D721Med (cell line): Measurements from ENCODE around the gene CCDC167.

Experiments
- DNase-seq: peaks from one replicate; pipeline ENCODE4 v3.0.0; 2011; ENCODE audit warnings: low spot score; ENCODE audit not compliant: insufficient read length
- FAIRE-seq: peaks from 2 replicates; lab custom pipeline; 2011; peaks lifted over from hg19 to GRCh38; lab: Jason Lieb, UNC
- CTCF ChIP-seq: IDR thresholded peaks from 2 replicates; pipeline ENCODE4 v1.5.1; 2012; ENCODE audit warnings: mild to moderate bottlenecking, control low read depth; ENCODE audit not compliant: insufficient read depth; ENCODE audit errors: missing control alignments

CCDC167 gene

DNA sequence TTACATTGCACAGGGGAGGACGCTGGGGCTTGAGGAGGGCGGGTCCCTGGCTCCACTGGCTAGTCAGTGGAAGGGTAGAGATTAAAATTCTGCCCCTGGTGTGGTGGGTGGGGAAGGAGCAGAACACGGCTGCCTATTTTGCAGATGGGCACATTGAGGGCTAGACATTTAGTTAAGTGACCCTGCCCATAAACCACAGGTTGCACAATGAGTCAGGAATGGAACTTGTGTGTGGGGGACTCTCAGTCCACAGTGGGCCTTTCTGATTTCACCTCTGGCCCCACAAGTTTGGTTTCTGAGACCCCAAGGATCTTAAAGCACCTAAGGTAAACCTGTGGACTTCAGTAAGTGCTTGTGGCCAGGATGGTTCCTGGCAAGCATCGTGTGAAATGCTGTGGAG lies 22.0 kb upstream of the CCDC167 start:
- no peak for TF ChIP-seq CTCF
- FAIRE-seq (no peak), DNase-seq (no peak)

DNA sequence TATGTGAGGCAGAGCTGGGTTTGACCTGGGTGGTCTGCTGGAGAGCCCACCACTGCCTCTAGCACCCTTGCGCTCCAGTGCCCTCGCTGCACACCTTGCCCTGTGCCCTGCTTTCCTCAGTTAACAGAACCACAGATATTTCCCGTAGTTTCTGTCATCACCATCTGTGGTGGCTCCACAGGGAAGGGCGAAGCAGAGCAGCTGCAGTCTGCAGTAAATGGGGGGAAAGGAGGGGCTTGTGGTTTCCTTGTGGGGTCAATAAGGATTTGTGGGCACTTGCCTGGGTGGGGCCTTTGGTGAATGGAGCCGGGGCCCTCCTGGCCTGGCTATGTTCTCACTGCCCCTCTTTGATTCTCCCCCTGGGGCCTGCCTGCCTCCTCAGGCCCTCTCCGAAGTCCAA lies 21.2 kb upstream of the CCDC167 start:
- no peak for TF ChIP-seq CTCF
- FAIRE-seq (no peak), DNase-seq (no peak)

- DNase-seq = no peak
- no peak for FAIRE-seq
- TF ChIP-seq CTCF = no peak
Observed at GRCh38 chr6:37519461-37519860, 19.8 kb upstream of the CCDC167 start.

GRCh38 chr6:37518116-37518515 lies 18.4 kb upstream of the CCDC167 start:
- no peak for TF ChIP-seq CTCF
- DNase-seq (no peak), FAIRE-seq (no peak)

- no peak for FAIRE-seq
- no peak for DNase-seq
- no peak for TF ChIP-seq CTCF
Observed at GRCh38 chr6:37517411-37517812, 17.7 kb upstream of the CCDC167 start.

DNA sequence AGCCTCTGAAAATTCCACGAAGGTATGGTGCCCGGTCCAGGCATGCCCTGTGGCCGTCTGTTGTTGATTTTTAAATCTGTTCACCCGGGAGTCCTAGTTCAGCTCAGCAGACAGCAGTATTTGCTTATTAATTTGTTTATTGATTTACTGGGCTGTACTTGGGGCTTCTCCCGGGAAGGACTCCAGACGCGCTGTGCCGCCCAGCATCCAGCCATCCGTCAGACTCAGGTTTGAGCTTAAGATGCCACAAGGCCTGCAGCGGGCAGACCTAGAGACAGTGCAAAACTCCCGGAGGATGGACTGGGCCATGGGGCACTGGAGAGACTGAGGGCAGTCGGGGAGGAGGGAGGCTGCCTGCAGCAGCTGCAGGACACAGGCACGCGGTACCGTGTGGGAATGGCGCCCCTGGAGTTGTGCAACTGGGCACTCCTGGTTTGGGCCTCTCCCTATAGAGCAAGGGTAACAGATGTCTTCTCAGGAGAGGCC lies 17.3 kb upstream of the CCDC167 start:
- no peak for TF ChIP-seq CTCF
- DNase-seq = no peak
- FAIRE-seq = no peak

DNA sequence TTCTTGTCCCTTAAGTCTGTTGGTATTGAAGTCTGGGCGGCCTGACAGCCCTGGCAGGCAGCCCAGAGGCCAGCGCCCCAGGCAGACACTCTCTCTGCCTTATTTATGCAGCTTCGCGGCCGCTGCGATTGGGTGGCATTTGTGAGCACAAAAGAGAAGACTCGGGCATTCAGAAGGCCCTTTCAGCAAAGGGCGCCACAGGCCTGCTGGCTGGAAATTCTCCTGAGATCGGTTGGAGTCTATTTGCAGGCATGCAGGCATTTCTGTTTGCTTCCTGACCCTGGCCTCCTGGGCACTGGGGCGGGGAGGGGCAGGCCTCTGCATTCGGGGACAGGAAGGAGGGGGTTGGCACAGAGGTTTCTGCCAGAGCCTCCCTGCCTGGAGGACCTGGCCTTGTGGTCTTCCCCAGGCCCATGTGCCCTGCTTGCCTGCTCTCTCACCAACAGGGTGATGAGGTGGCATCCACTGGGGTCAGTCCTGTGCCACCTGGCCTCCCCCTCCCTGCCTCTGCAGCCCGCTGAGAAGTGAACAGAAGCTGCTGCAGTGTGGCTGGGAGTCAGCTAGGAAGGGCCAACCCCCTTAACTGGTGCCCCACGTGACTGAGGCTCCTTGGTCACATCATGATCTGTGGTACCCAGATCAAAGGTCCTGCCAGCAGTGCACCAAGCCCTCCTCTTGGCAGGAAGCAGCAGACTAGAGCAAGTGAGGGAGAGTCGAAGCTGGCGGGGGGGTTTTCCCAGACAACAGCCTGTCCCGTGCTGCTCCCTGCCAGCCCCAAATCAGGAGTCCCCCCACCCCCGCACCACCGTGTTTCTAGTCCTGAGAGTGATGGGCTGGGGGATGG lies 16.6 kb upstream of the CCDC167 start:
- no peak for TF ChIP-seq CTCF
- FAIRE-seq (no peak), DNase-seq (no peak)
